Raji (cell line): ENCODE data around the gene TAX1BP3.

Experiments
- POLR2A ChIP-seq: IDR thresholded peaks from 2 replicates; pipeline ENCODE4 v1.6.1; 2011; ENCODE audit warnings: low read depth, low read length, control low read depth; ENCODE audit not compliant: insufficient read depth

TAX1BP3 gene

DNA sequence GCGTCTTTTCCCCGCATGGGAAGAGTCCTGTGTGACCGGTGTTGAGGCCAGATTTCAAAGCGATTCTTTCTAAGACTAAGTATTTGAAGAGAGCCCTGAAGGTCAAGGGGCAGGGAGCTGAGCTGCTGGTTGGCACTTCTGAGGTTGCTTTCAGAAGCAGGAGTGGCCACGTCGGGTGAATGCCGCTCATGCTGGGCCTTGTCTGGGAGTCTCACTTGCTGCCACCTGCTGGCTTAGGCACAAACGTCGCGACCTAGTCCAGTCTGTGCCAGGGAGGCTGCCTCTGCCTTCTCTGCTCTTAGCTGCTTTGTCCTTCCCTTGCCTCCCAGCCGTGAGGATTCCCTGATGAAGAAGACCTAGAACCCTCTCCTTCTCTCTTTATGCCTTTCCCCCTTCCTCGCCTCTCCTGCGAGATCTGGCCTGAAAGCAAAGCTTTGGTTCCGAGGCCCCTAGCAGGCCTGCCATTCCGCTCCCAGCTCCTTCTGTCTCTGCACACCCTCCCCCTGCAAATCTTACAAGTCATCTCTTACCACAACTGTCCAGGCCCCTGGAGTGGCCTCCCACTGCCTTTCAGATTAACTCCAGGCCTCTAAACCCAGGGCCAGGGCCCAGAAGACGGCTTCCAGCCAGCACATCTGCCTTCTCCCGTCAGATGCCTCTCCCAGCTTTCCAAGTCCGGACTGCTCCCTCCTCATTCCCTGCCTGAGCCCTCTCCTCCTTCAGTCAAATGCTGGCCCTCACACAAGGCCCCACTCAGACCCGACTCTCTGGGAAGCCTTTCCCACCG is 20.4 kb downstream of the TAX1BP3 start:
- TF ChIP-seq POLR2A, result no peak

DNA sequence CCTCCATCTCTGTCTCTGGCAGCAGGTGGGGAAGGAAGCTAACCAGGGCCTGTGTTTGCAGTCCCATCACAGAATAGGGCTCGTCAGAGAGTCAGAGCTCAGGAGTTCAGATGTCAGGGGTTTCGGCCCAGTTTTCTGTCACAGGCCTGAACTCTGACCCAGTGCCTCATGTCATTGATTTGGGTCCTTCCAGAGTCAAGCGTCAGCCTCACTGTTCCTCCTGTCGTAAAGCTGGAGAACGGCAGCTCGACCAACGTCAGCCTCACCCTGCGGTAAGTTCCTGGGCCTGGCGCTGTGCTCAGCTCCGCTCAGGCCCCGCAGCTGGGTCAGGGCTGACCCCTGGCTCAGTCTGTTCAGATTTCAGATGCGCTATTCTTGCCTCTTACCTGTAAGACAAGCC is 21.1 kb downstream of the TAX1BP3 start:
- TF ChIP-seq POLR2A, result no peak

DNA sequence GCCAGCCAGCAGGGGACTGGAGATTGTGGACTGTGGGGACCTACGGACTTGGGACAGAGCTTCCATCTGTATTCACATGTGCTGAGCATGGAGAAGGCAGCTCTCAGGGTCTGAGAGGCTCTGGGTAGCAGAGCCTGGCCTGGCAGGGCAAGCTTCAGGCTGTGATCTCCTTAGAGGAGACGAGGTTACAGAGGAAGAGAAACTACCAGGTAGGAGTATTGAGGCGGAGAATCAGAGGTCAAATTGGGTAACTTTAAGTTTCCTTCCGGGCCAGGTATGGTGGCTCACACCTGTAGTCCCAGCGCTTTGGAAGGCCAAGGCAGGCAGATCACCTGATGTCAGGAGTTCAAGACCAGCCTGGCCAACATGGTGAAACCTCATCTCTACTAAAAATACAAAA is 23.1 kb downstream of the TAX1BP3 start:
- no peak for TF ChIP-seq POLR2A

DNA sequence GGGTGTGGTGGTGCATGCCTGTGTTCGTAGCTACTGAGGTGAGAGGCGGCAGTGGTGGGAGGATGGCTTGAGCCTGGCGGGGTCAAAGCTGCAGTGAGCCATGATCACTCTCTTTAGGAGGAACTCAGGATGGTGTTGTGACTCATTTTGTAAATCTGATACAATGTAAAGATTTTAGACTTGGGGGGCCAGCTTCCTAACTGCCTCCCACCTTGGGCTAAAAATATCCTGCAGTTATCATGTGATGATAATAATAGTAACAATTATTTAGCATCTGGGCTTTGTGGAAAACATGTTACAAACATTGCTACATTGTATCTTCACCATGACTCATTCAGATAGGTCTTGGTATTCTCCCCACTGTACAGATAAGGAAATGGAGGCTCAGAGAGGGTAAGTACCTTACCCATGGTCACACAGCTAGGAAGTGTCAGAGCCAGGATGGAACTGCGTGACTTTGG is 24.5 kb downstream of the TAX1BP3 start:
- TF ChIP-seq POLR2A, result no peak

DNA sequence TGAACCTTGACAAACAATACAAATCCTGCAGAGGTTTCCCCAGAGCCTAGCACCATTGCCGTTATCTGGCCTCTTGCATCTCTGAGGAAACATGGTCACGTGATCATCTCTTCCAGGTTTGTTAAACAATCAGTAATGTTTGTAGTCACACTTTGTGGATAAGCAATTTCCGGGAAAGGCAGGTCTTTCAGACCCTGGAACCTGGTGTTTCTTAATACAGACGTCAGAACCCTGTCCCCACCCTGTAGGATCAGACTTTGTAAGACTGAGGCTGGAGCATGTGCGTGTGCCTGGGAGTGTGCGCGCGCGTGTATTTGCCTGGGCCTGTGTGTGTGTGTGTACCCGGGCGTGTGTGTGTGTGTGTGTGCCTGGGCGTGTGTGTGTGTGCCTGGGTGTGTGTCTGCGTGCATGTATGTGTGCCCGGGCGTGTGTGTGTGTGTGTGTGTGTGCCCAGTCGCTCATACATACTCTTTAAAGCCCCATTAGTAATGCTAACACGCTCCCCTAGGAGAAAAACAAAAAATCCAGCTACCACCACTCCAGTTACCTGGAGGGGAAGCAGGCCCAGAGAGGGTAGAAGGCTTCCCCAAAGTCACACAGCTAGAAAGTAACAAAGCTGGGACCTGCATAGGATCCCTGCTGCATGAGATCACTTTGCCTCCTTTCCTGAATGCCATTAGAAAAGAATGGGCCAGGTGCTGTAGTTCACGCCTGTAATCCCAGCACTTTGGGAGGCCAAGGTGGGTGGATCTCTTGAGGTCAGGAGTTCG is 26.5 kb downstream of the TAX1BP3 start:
- TF ChIP-seq POLR2A, result no peak

DNA sequence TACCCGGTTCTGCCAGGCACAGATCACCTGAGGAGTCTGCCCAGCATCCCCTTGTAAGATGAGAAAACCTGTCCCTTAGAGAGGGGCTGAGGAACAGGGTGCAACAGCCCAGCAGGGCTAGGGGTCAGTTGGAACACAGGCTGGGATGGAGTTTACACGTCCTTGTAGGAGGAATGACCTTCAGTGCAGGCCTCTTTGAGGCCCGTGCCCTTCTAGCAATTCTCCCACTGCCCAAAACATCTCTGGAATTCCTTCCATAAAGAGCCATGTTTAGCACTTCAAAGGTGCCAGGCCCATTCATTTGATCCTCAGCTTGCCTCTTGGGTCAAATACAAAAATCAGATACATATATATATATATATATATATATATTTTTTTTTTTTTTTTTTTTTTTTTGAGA is 27.4 kb downstream of the TAX1BP3 start:
- TF ChIP-seq POLR2A, result no peak

DNA sequence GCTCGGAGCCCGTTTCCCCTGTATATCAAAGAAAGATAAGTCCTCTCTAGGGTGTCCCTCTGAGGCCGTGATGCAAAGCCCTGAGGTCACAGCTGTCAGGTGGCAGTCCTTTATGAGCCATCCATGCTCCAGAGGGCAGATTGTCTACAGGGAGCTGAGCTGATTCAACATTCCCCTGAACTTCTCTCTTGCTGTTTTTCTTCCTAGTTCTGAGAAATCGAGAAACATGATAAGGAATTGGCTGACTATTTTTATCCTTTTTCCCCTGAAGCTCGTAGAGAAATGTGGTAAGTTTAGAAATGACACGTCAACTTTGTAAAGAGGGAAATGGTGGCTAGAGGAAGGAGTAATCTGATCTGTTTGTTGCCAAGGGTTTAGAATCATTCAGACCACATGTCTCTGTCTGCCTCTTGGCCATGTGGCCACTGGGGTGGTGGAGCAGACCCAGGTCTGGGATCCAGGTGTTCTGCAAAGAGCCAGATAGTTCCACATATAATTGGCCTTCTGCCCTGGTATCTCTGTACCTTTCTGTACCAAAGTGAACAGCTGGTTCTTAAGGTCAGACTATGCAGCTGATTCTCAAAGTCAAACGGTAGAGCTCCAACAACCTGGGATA is 28.3 kb downstream of the TAX1BP3 start:
- TF ChIP-seq POLR2A, result no peak

DNA sequence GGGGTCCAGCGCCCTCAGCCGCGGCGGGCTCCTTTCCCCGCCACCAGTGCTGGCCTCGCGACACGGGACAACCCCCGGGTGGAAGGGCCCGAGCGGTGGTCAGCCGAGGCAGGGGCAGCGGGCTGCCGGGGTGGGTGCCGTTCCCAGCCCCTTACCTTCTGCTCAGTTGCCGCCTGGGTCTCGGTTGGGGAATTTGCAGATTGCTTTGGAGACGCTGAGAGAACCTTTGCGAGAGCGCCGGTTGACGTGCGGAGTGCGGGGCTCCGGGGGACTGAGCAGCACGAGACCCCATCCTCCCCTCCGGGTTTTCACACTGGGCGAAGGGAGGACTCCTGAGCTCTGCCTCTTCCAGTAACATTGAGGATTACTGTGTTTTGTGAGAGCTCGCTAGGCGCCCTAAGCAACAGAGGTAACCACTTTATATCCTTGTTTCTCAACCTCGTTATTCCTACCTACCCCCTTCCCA is 31.4 kb downstream of the TAX1BP3 start:
- TF ChIP-seq POLR2A, result no peak

DNA sequence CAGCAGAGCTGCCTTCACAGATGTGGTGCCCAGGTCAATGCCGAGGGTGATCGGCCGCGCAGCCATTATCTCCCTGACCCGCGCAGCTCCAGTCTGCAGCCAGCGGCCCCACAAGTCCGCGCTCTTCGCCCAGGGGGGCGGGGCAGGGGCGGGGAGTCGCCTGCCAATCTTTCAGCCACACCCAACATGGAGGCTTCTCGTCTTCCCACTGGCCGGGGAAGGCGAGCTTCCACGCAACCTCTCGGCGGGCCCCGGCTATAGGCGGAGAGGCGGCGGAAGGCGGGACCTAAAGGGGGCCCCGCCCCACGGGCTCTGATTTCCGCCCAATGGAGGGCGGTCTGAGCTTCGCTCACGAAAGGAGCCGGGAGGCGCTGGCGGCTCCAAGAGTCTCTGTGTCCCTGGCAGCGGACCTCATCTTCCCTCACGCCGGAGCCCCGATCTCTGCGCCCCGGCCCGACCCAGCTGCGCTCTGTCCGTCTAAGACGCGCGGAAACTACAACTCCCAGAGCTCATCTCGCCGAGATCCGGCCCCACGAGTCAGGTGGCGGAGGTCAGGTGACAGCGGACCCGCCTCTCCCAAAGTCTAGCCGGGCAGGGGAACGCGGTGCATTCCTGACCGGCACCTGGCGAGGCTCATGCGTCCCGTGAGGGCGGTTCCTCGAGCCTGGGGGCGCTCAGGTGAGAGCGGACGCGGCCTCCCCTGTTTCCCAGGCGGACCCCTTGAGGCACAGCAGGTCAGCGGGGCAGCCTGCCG is 32.0 kb downstream of the TAX1BP3 start, which contains the start of the genes CTNS and SHPK:
CTNS (plus strand) TSS at position 607 of the 754 bp plus-strand sequence. CDS start 3,447 bp downstream, outside the sequence.
SHPK (minus strand) TSS at position 97 of the 754 bp plus-strand sequence; CDS start at position 66, 31 bp downstream.
- TF ChIP-seq POLR2A, result peak; percentile 79

DNA sequence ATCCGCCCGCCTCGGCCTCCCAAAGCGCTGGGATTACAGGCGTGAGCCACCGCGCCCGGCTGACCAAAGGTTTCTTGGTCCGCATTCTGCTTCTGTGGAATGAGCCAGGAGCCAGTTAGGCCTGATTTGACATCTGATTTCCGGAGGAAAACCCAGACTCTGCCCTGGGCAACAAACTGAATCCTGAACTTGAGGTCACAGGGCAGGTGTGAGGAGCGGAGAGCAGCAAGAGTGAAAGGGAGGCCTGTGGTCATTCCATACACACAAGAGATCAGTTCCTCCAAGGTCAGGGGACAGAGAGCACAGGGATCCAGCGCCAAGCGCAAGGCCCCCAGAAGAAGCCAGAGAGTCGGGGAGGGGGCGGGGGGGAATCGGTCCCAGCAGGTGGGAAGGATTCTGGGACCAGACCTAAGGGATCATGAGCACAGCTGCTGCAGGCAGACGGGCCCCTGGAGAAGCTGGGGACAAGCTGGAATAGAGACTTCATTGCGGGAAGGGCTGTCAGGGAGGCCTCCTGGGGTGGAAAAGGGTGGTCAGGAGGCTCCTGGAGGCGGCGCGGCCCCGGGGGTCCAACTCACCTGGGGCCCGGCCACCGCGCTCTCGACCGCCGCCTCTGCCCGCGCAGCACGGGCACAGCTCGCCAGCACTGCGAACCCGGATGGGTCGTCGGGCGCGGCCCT is 32.8 kb downstream of the TAX1BP3 start:
- TF ChIP-seq POLR2A, result no peak

DNA sequence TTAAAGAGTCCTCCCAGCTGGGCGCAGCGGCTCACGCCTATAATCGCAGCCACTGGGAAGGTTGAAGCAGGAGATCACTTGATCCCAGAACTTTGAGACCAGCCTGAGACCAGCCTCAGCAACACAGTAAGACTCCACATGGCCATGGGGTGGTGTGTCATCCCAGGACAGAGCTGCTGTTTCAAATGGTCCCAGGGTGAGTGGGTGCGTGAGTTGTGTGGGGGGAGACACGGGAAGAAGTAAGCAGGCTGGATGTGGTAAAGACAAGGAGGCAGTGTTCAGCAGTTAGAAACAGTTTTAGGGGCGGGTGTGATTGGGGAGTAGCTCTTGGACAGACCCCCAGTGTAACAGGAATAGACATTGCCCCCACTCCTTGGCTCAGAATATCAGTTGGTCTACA is 36.1 kb downstream of the TAX1BP3 start:
- TF ChIP-seq POLR2A, result no peak

DNA sequence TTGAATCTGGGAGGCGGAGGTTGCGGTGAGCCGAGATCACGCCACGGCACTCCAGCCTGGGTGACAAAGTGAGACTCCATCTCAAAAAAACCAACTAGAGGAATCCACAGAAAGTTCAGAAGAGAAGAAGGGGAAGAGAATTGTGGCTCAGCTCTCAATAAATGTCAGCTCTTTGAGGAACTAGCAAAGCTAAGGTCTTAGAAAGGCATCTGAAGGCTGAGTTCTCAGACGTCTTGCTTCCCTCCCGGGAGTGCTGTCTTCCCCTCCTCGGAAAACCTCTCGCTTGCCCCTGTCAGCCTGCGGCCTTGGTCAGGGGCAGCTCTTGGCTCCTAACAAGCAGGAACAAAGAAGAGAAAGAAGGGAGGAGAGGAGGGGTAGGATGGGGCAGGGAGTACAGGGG is 37.6 kb downstream of the TAX1BP3 start:
- TF ChIP-seq POLR2A, result no peak

DNA sequence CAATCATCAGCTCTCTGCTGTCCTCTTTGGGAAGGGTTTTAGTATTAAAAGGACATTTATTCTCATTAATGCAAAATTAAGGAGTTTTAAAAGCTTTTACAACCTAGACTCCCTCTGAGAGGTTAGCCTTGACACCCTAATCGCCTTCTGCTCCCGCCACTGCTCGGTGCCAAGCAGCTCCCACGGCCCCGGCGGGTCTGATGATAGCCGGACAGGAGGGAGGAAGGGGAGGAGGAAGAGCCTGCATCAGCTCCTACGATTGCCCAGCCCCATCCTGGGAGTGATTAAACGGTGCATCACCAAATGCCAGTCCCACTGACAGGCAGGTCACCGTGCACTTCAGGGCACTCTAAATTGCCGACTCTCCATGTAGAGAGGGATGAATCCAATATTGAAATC is 40.6 kb downstream of the TAX1BP3 start:
- no peak for TF ChIP-seq POLR2A

DNA sequence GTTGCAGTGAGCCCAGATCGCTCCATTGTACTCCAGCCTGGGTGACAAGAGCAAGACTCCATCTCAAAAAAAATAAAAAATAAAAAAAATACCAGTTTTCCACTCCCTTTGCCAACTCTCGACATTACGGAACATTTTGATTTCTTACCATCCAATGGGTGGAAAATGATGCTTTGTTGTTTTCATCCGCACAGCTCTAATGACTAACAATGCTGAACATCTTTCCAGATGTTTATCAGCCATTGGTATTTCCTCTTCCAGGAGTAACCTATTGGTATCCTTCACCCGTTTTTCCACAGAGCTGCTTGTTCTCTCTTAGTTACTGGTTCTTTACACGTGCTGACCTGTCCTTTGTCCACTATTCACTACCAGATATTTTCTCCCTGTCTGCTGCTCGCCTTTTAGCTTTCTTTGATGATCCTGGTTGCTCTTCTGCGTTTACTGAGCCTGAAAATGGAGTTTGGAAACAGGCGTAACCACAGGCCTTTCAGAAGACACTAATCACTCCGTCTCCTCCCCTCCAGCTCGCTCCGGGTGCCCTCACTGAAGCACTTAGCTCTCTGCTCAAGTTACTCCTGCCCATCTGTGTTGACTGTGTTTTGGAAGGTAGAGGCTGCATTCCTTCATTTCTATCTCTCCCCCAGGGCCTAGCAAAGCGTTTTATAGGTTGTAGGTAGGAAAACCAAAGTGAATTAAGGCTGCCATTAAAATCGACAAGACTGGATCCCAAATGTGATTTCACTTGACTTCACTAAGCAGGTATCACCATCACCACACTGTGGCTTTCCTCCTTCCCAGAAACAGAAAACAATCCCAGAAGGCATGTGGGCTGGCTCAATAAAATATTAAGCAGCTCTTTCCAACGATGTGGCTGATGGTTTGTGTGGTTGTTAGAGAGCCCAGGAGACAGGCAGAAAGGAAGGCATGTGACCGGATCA is 41.3 kb downstream of the TAX1BP3 start:
- TF ChIP-seq POLR2A, result no peak
